GM18519 (cell line): Measurements from ENCODE around the gene ACER3.
"Not testable (repeated sequence)": the region's sequence is repeated elsewhere in the genome, so short reads cannot be mapped to it uniquely, and the experiment has no call there.

Experiments
- ATAC-seq: cut with Tn5 transposase; IDR thresholded peaks from one replicate; pipeline ENCODE4 v1.9.1; 2021; ENCODE audit warnings: mild to moderate bottlenecking, moderate library complexity; ENCODE audit not compliant: unreplicated experiment, low FRiP score

ACER3 gene

GRCh38 chr11:76835928-76836612 is 24.6 kb upstream of the ACER3 start:
- no peak for ATAC-seq

GRCh38 chr11:76836613-76837291 is 24.0 kb upstream of the ACER3 start:
- ATAC-seq: no peak

GRCh38 chr11:76837696-76838677 is 22.7 kb upstream of the ACER3 start:
- no peak for ATAC-seq

- ATAC-seq: no peak
These were observed 22.0 kb upstream of the ACER3 start for GRCh38 chr11:76838678-76839068.

- ATAC-seq: no peak
These were observed 21.4 kb upstream of the ACER3 start for GRCh38 chr11:76839311-76839710.

GRCh38 chr11:76841923-76842452 is 18.7 kb upstream of the ACER3 start:
- ATAC-seq: no peak

GRCh38 chr11:76843907-76844306 is 16.8 kb upstream of the ACER3 start:
- ATAC-seq: no peak

GRCh38 chr11:76844511-76844910 is 16.2 kb upstream of the ACER3 start:
- no peak for ATAC-seq

GRCh38 chr11:76845069-76845468 is 15.6 kb upstream of the ACER3 start:
- no peak for ATAC-seq

- no peak for ATAC-seq
These were observed 14.3 kb upstream of the ACER3 start for GRCh38 chr11:76846441-76846840.

GRCh38 chr11:76849376-76849775 is 11.3 kb upstream of the ACER3 start:
- ATAC-seq: no peak

- no peak for ATAC-seq
These were observed 10.6 kb upstream of the ACER3 start for GRCh38 chr11:76850130-76850529.

- ATAC-seq: no peak
These were observed 9.9 kb upstream of the ACER3 start for GRCh38 chr11:76850815-76851214.

- no peak for ATAC-seq
These were observed 6.0 kb upstream of the ACER3 start for GRCh38 chr11:76854709-76855108.

GRCh38 chr11:76855670-76856069 is 5.0 kb upstream of the ACER3 start:
- ATAC-seq: not testable (repeated sequence)

- ATAC-seq: no peak
These were observed 4.6 kb upstream of the ACER3 start for GRCh38 chr11:76856106-76856505.

GRCh38 chr11:76856571-76856970 is 4.1 kb upstream of the ACER3 start:
- ATAC-seq: no peak

GRCh38 chr11:76857781-76858410 is 2.8 kb upstream of the ACER3 start:
- ATAC-seq: no peak

- no peak for ATAC-seq
These were observed 950 bp upstream of the ACER3 start for GRCh38 chr11:76859708-76860227.

GRCh38 chr11:76861490-76861953 is 804 bp downstream of the ACER3 start:
- no peak for ATAC-seq
